ENCODE measurements around the gene DFFA. TPM values are rescaled to one million over a fixed set of nuclear protein-coding genes. Genes with fewer than 3 reads are reported as not detected.

DFFA gene
- total RNA-seq, 1 experiment from 2014 or later = 94.1 TPM

- no peak for TF ChIP-seq CTCF (conservative IDR thresholded peaks at IDR 0.05)
- peaks cover 4 to 18% (median 11%) of the 10 kb centered on the region in 3 experiments; a peak in 6 of 7 replicates for H3K36me3 Mint-ChIP-seq (ENCODE audit: insufficient read depth in 1 of 3, low read depth in 3 of 3)
- H2AFZ ChIP-seq (ENCODE audit: low read length) = no peak overlapping the region
- no peak overlapping the region for H3K4me2 ChIP-seq (ENCODE audit: insufficient read depth, insufficient read length, low read length)
- H4K91ac ChIP-seq (ENCODE audit: insufficient read length, low read depth, low read length) = no peak overlapping the region
- no peaks in the 10 kb centered on the region for H3K9me3 ChIP-seq (ENCODE audit: control insufficient read depth, low read depth, low read length)
- H4K8ac ChIP-seq (replicated peaks; ENCODE audit: insufficient read length, low read depth, low read length) = no peak overlapping the region
- H3K4me1 Mint-ChIP-seq = peaks cover 19 to 23% of the 10 kb centered on the region in 2 experiments
- H3T11ph ChIP-seq (ENCODE audit: low read length) = no peak overlapping the region
- H3K56ac ChIP-seq (ENCODE audit: insufficient read length, low read depth, low read length) = no peak overlapping the region
- no peak for DNase-seq
- no peak overlapping the region for H2BK15ac ChIP-seq (ENCODE audit: low read depth, low read length)
- H3K27ac Mint-ChIP-seq = peak overlapping the region in 1 of 3 experiments; percentile 40; a peak in 2 of 7 replicates
- no peak overlapping the region for H3K18ac ChIP-seq (ENCODE audit: insufficient read length, low read depth, low read length)
- no peaks in the 10 kb centered on the region for H3K27me3 ChIP-seq (ENCODE audit: insufficient read depth, low read length)
- no peaks in the 10 kb centered on the region for H4K20me1 ChIP-seq (ENCODE audit: control insufficient read depth, insufficient read depth, insufficient read length)
- H3K9ac ChIP-seq (ENCODE audit: extremely low read depth, insufficient read length, low read length) = no peak overlapping the region
- WGBS (ENCODE audit: extremely low coverage, insufficient read length, low lambda C conversion rate) = no CpG with 5 or more reads among the region's 10 CpGs
- no peak overlapping the region for H3K4ac ChIP-seq (ENCODE audit: low read depth, low read length)
- H3K79me2 ChIP-seq (ENCODE audit: insufficient read depth, low read length) = no peaks in the 10 kb centered on the region
- H3K23ac ChIP-seq (ENCODE audit: insufficient read length, low read depth, low read length) = no peak overlapping the region
- H3K9me3 Mint-ChIP-seq = peaks cover 0 to 4% of the 10 kb centered on the region in 2 experiments; a peak in 1 of 5 replicates
- peaks cover 2% of the 10 kb centered on the region; the same call in 1 of the 2 replicates for H3K4me1 ChIP-seq (ENCODE audit: insufficient read depth, low read length)
- H2BK5ac ChIP-seq (ENCODE audit: insufficient read length, low read length) = no peak overlapping the region
- no peak overlapping the region for H4K5ac ChIP-seq (ENCODE audit: insufficient read length, low read depth, low read length)
- H2AK5ac ChIP-seq (ENCODE audit: insufficient read length, low read length) = no peak overlapping the region
- H3K4me3 Mint-ChIP-seq = peak overlapping the region in 1 of 2 experiments; percentile 8; a peak in 1 of 5 replicates
- no peaks in the 10 kb centered on the region for H3K79me1 ChIP-seq (ENCODE audit: insufficient read depth, low read depth, low read length, poor library complexity, severe bottlenecking)
- no peak overlapping the region for H3K27ac ChIP-seq (ENCODE audit: insufficient read length, low read depth, low read length)
- H2BK20ac ChIP-seq (ENCODE audit: low read depth, low read length, poor library complexity, severe bottlenecking) = no peak overlapping the region
- no peak overlapping the region for H2BK120ac ChIP-seq (ENCODE audit: low read depth, low read length, poor library complexity, severe bottlenecking)
- H3K27me3 Mint-ChIP-seq (ENCODE audit: low read depth) = no peaks in the 10 kb centered on the region
- no peaks in the 10 kb centered on the region for H3K23me2 ChIP-seq (ENCODE audit: insufficient read length, low read depth, low read length, poor library complexity, severe bottlenecking)
- H2BK12ac ChIP-seq (ENCODE audit: insufficient read length, low read depth, low read length) = no peak overlapping the region
- no peak overlapping the region for H3K14ac ChIP-seq (ENCODE audit: insufficient read depth, low read length)
Measured at GRCh38 chr1:10451287-10451686, 21.0 kb downstream of the DFFA start.
